ENCODE measurements around the gene TOPORS.

DNA sequence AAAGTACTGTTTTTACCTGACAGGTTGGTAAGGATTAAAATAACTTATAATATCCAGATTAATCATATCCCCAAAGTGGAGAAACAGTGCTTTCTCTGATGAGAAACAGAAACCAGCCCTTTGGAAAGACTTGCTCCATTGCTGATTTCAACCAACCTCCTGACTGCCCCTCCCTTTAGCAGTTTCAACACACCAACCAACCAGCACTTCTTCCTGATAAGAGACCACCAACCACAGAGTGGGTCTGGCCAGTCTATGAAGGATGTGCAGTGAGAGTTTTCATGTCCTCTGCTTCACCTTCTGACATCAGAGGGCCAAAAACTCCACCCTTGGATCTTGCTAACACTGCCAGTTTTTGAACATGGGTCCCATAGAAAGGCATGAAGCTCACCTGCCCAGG, 54.5 kb downstream of the TOPORS start:
- no peak for TF ChIP-seq EZH2 (IDR thresholded peaks at IDR 0.05; ENCODE audit: insufficient read depth, poor library complexity, severe bottlenecking)
- no peak for TF ChIP-seq EZH2phosphoT487 (IDR thresholded peaks at IDR 0.05; ENCODE audit: insufficient read depth, low read depth)
